HepG2 (cell line): ENCODE results near the gene MFAP4. TPM values are rescaled to one million over a fixed set of nuclear protein-coding genes. Genes with fewer than 3 reads are reported as not detected.

Experiments used
- ADNP ChIP-seq: sonication (generic); formaldehyde crosslinking; IDR thresholded peaks from 2 replicates; pipeline ENCODE4 v1.4.0; 2020; ENCODE audit warnings: missing genetic modification reagents
- ERF ChIP-seq: IDR thresholded peaks from 2 replicates; pipeline ENCODE4 v1.6.1; 2018; ENCODE audit warnings: missing biosample characterization, missing genetic modification reagents
- HNRNPL ChIP-seq: fragments of 200-400 bp; formaldehyde crosslinking; IDR thresholded peaks from 2 replicates; pipeline ENCODE4 v1.6.1; 2017; ENCODE audit warnings: mild to moderate bottlenecking, low read depth, low read length
- KAT8 ChIP-seq: IDR thresholded peaks from 2 replicates; pipeline ENCODE4 v1.6.1; 2016; ENCODE audit warnings: missing genetic modification reagents, missing compliant biosample characterization
- KLF13 ChIP-seq: sonication (generic); formaldehyde crosslinking; IDR thresholded peaks from 2 replicates; pipeline ENCODE4 v1.4.0; 2020; ENCODE audit warnings: mild to moderate bottlenecking, missing genetic modification reagents
- PHF21A ChIP-seq: sonication (generic); formaldehyde crosslinking; IDR thresholded peaks from 2 replicates; pipeline ENCODE4 v1.5.0; 2020; ENCODE audit warnings: mild to moderate bottlenecking, missing genetic modification reagents
- PPARG ChIP-seq: conservative IDR thresholded peaks from 2 replicates; pipeline ENCODE4 v1.6.1; 2016; ENCODE audit warnings: missing biosample characterization, missing genetic modification reagents
- PTBP1 ChIP-seq: fragments of 200-400 bp; formaldehyde crosslinking; IDR thresholded peaks from 2 replicates; pipeline ENCODE4 v1.6.1; 2018; ENCODE audit warnings: low read length, low read depth; ENCODE audit not compliant: poor library complexity, severe bottlenecking
- RXRA ChIP-seq: sonication (generic); formaldehyde crosslinking; IDR thresholded peaks from 2 replicates; pipeline ENCODE4 v1.5.1; 2020; ENCODE audit warnings: missing genetic modification reagents
- RXRB ChIP-seq: IDR thresholded peaks from 2 replicates; pipeline ENCODE4 v1.6.1; 2016; ENCODE audit warnings: borderline replicate concordance, missing genetic modification reagents, missing compliant biosample characterization
- SOX5 ChIP-seq: IDR thresholded peaks from 2 replicates; pipeline ENCODE4 v1.6.1; 2016; ENCODE audit warnings: borderline replicate concordance
- ZFP1 ChIP-seq: IDR thresholded peaks from 2 replicates; pipeline ENCODE4 v1.6.1; 2016
- ZFX ChIP-seq: sonication (generic); formaldehyde crosslinking; IDR thresholded peaks from 2 replicates; pipeline ENCODE4 v1.4.0; 2020; ENCODE audit warnings: mild to moderate bottlenecking, low read depth, missing genetic modification reagents, moderate library complexity
- ZKSCAN1 ChIP-seq: fragments of 150-350 bp; IDR thresholded peaks from 2 replicates; pipeline ENCODE4 v1.6.1; 2014; ENCODE audit warnings: low read length
- ZNF205 ChIP-seq: IDR thresholded peaks from 2 replicates; pipeline ENCODE4 v1.6.1; 2018; ENCODE audit warnings: missing biosample characterization, missing genetic modification reagents
- ZNF256 ChIP-seq: sonication (generic); formaldehyde crosslinking; conservative IDR thresholded peaks from 2 replicates; pipeline ENCODE4 v1.4.0; 2020; ENCODE audit warnings: missing genetic modification reagents
- ZNF652 ChIP-seq: IDR thresholded peaks from 2 replicates; pipeline ENCODE4 v1.6.1; 2016; ENCODE audit warnings: low read depth, borderline replicate concordance
- polyA plus RNA-seq, 8 experiments: library from polyadenylated mRNA; depleted of rRNA in 3 of 8; stranded (reverse) in 7 of 8; unstranded in 1 of 8; fragments of >200 nt; fragmentation: Illumina TruSeq in 4 of 8; extraction: Trizol in 4 of 8; gene quantifications; 2 replicates each; pipeline versions ENCODE4 v1.2.1 to v1.2.3, GENCODE V29; 2011 to 2016; ENCODE audit warnings: low read depth in 4 of 8, missing spikeins in 1 of 8, mixed read lengths in 1 of 8; ENCODE audit not compliant: insufficient read depth in 1 of 8
- total RNA-seq, 5 experiments: library from RNA; depleted of rRNA; stranded (reverse); fragments of >200 nt; fragmentation: Illumina TruSeq; extraction: Trizol; gene quantifications; 2 replicates each; pipeline ENCODE4 v1.2.3, GENCODE V29; 2016; ENCODE audit warnings: low read depth in 1 of 5
- TF ChIP-seq, protein P1 (sequence below): sonication (generic); formaldehyde crosslinking; conservative IDR thresholded peaks from 2 replicates; pipeline ENCODE4 v1.8.0; 2022; ENCODE audit warnings: missing genetic modification reagents
- TF ChIP-seq, protein P2 (sequence below), 2 experiments: sonication (generic) in 1 of 2; formaldehyde crosslinking in 1 of 2; IDR thresholded peaks; 2 replicates each; pipeline versions ENCODE4 v1.6.1 to v1.9.0; 2014 to 2022; ENCODE audit warnings: antibody characterized with exemption in 1 of 2, borderline replicate concordance in 1 of 2, inconsistent platforms in 1 of 2, low read depth in 1 of 2, missing genetic modification reagents in 1 of 2
- TF ChIP-seq, protein P3 (sequence below): sonication (generic); formaldehyde crosslinking; IDR thresholded peaks from 2 replicates; pipeline ENCODE4 v1.4.0; 2020; ENCODE audit warnings: missing genetic modification reagents

The MFAP4 gene
- total and polyA plus RNA-seq, 2 of the 13 experiments (the other 11 are each of a cell fraction or from before 2014, with no cell fraction given) = 0.08 TPM; not detected in 1

DNA sequence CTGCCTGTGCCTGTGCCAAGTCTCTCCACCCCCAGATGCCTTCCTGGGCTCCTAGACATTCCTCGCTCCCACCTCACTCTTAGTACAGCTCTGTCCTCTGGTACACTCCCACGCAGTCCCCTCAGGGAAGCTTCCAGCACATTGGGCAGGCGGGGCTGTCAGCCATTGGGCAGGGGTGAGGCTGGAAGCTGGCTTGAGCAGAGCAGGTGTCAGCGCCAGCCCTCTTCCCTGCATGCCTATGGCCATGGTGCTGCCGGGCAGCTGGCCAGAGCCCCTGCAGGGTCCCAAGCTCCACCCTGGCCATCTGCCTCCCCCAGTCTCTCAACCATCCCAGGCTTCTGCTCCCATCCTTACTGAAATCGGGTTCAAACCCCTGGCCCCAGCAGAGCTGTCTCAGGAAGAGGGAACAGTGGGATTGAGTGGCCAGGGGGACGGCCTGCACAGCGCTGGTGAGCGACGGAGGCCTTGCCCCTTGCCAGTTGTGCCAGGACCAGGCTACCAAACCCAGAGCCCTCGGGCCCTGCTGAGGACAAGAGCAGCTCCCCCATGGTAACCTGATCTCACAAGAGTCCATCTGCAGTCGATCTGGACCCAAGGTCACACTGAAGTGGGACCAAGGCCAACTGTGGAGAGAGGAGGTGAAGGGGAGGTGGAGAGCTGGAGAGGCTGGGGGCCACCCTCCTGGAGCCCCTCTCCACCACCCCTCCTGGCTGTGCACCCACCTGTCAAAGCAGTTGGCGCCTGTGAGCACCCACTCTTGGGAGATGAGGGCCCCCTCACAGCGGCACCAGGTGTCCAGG lies 22.1 kb downstream of the MFAP4 start (continued):
- no peak for TF ChIP-seq RXRA
- no peak for TF ChIP-seq KAT8
- no peak for TF ChIP-seq ZNF256 (CRISPR knock-in tag)
- 0 out of 2 replicates have a peak, but pooled peaks have one; percentile 40 for TF ChIP-seq ERF (CRISPR knock-in tag)
- TF ChIP-seq ZFP1 = no peak
- TF ChIP-seq, protein P1, sequence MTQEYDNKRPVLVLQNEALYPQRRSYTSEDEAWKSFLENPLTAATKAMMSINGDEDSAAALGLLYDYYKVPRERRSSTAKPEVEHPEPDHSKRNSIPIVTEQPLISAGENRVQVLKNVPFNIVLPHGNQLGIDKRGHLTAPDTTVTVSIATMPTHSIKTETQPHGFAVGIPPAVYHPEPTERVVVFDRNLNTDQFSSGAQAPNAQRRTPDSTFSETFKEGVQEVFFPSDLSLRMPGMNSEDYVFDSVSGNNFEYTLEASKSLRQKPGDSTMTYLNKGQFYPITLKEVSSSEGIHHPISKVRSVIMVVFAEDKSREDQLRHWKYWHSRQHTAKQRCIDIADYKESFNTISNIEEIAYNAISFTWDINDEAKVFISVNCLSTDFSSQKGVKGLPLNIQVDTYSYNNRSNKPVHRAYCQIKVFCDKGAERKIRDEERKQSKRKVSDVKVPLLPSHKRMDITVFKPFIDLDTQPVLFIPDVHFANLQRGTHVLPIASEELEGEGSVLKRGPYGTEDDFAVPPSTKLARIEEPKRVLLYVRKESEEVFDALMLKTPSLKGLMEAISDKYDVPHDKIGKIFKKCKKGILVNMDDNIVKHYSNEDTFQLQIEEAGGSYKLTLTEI = no peak
- peak; percentile 86 for TF ChIP-seq HNRNPL
- no peak for TF ChIP-seq ZNF652 (CRISPR knock-in tag)
- TF ChIP-seq ZKSCAN1 = no peak
- TF ChIP-seq ZNF205 (CRISPR knock-in tag) = 0 out of 2 replicates have a peak, but pooled peaks have one; percentile 33
- TF ChIP-seq, protein P2, sequence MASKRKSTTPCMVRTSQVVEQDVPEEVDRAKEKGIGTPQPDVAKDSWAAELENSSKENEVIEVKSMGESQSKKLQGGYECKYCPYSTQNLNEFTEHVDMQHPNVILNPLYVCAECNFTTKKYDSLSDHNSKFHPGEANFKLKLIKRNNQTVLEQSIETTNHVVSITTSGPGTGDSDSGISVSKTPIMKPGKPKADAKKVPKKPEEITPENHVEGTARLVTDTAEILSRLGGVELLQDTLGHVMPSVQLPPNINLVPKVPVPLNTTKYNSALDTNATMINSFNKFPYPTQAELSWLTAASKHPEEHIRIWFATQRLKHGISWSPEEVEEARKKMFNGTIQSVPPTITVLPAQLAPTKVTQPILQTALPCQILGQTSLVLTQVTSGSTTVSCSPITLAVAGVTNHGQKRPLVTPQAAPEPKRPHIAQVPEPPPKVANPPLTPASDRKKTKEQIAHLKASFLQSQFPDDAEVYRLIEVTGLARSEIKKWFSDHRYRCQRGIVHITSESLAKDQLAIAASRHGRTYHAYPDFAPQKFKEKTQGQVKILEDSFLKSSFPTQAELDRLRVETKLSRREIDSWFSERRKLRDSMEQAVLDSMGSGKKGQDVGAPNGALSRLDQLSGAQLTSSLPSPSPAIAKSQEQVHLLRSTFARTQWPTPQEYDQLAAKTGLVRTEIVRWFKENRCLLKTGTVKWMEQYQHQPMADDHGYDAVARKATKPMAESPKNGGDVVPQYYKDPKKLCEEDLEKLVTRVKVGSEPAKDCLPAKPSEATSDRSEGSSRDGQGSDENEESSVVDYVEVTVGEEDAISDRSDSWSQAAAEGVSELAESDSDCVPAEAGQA (IDR thresholded peaks at IDR 0.05; ENCODE audit: low read depth) = no peak
- TF ChIP-seq, protein P2 (CRISPR knock-in tag; IDR thresholded peaks at IDR 0.05; ENCODE audit: borderline replicate concordance) = no peak
- 0 out of 2 replicates have a peak, but pooled peaks have one; percentile 36 for TF ChIP-seq RXRB (CRISPR knock-in tag)
- peak; percentile 57; the same call in 1 of the 2 replicates for TF ChIP-seq PPARG (CRISPR knock-in tag)
- peak; percentile 10; the same call in 1 of the 2 replicates for TF ChIP-seq SOX5 (CRISPR knock-in tag)
- no peak for TF ChIP-seq KLF13
- 0 out of 2 replicates have a peak, but pooled peaks have one; percentile 47 for TF ChIP-seq PHF21A (CRISPR knock-in tag)
- TF ChIP-seq ZFX = peak; percentile 51; the same call in 1 of the 2 replicates
- TF ChIP-seq, protein P3, sequence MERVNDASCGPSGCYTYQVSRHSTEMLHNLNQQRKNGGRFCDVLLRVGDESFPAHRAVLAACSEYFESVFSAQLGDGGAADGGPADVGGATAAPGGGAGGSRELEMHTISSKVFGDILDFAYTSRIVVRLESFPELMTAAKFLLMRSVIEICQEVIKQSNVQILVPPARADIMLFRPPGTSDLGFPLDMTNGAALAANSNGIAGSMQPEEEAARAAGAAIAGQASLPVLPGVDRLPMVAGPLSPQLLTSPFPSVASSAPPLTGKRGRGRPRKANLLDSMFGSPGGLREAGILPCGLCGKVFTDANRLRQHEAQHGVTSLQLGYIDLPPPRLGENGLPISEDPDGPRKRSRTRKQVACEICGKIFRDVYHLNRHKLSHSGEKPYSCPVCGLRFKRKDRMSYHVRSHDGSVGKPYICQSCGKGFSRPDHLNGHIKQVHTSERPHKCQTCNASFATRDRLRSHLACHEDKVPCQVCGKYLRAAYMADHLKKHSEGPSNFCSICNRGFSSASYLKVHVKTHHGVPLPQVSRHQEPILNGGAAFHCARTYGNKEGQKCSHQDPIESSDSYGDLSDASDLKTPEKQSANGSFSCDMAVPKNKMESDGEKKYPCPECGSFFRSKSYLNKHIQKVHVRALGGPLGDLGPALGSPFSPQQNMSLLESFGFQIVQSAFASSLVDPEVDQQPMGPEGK (CRISPR knock-in tag) = peak; percentile 81
- peak; percentile 1 for TF ChIP-seq PTBP1
- TF ChIP-seq ADNP (CRISPR knock-in tag) = no peak
